Loucy (cell line): Measurements from ENCODE around the gene TTLL7.

Experiments used
- CTCF ChIP-seq: fragments of 200-600 bp; sonication (generic); conservative IDR thresholded peaks from 2 replicates; pipeline ENCODE4 v1.5.1; 2014; ENCODE audit warnings: mild to moderate bottlenecking, antibody characterized with exemption, low read length
- EZH2phosphoT487 ChIP-seq: fragments of 200-600 bp; IDR thresholded peaks from 2 replicates; pipeline ENCODE4 v1.6.1; 2018; ENCODE audit warnings: antibody characterized with exemption, mild to moderate bottlenecking, moderate library complexity, borderline replicate concordance

- TF ChIP-seq CTCF (no peak), EZH2phosphoT487 (no peak)
These were observed 78.6 kb downstream of the TTLL7 start for GRCh38 chr1:83920320-83920719.
